HK-2 (cell line): Measurements from ENCODE around the gene CAPN8.

ENCODE experiments used
- DNase-seq: peaks from one replicate; pipeline ENCODE4 v3.0.0-alpha.2; 2018; ENCODE audit not compliant: unreplicated experiment

The CAPN8 gene

DNA sequence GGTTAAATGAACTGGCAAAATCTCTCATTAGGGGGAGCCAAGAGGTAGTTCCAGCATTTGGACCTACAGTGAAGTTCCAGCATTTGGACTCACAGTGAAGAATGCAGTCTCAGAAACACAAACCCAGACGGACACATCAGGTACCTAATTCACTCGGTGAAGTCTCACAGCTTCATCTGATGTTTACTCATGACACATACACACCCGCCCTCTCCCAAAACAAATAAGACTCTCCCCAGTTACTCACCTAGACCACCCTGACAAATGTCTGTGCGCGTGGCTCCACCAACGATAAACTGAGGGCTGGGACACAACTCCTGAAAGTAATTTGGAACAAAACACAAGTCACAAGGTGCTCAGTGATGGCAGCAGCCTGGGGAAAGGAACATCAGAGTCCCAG lies 11.4 kb downstream of the CAPN8 start:
- DNase-seq, result no peak

DNA sequence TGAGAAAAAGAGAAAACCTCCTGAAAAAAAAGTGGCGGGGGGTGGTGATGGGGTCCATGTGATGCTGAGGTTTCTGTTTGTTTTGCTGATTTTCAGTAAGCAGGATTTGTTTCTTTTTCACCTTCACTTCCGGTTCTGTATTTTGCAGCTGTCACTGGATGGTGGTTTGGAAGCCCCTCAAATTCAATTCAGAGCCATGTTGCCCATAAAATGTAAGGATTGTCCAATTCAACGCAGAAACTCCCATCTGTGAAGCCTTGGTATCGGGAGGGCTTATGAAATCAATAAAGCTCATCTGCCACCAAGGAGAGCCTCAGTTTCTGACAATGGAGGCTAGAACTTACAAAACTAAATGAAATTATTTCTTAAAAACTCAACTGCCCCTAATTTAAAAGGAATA lies 12.1 kb downstream of the CAPN8 start:
- no peak for DNase-seq

DNA sequence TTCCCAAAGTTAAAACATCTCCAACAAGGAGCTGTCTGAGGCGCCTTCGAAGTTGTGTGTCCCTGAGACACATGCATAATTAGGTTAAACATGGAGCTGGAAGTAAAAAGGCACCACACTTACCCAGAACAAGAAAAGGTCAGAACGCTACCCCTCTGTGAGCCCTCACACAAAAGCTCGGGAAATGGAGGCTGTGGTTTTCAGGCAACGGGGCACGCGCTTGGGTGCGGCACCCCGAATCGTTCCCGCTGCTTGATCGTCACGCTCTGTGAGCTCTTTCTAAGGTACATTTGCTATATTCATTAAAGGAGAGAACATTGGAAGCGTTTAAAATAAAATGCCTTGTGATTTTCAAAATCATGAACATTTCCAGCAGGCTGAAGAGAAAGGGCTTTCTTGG lies 12.5 kb downstream of the CAPN8 start:
- no peak for DNase-seq

DNA sequence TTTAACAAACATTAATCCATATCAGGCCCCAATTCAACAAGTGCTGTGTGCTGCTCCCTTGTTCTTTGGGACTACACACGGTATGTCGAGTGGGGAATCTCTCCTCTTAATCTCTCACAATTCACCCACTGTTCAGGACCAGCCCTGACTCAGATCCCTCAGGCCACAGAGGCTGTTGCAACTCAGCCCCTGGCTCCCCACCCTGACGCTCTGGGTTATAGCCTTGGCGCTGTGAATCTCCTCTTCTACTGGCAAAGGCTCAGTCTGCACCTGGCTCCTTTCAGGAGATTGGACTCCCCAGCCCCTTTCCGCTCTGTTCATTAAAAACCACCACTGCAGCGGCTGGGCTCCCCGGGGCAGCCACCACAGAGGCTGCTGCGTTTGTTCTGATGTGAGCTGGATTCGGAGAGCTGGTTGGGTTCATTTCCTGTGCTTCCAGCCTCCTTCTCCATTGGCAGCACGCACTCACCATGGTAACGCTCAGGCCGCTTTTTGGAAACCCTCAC lies 13.0 kb downstream of the CAPN8 start:
- DNase-seq, result no peak

DNA sequence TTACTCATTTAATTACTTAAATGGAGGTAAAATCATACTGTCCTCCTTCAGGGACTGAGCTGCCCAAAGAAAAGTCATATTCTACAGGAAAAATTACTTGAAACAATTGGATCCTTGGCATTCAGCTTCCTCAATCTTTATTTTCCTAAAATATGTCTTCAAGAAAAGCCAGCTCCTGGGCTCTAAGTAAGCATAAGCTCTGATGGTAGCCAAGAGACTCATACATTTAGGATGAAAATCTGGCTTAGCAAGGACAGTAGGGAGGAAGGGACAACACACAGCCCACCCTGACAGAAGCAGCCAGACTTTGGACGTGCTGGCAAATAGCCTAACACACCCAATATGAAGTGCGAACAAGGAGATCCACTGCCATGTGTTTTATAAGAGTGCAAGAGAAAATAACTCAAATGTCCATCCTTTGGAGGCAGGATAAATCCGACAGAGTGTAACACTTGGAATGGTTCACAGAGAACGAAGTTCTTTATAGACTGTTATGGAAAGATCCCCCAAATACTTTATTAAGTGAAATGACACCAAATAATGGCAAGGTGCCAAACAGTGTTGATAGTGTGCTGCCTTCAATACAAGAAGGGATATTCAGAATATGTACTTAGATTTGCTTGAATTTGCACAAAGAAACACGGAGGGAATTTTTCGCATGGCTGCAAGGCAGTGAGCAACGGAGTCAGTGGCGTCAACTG lies 14.1 kb downstream of the CAPN8 start:
- DNase-seq, result no peak

DNA sequence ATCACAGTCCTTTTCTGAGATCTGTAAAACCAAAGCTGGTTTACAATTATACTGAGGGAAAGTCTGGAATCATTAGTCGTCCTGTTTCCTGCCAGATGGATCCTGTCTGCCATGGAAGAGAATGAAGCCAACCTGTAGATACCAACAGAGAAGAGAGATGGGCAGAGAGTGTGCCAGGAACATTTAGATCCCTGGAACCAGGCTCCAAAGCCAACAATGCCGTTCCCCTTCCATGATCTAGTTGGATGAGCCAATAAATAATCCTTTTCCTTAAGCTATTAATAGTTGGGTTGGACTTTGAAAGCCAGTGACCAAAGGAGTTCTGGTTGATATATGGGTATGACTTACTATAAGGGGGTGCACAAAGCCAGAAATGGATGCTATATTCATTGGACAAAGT lies 15.0 kb downstream of the CAPN8 start:
- DNase-seq, result no peak

DNA sequence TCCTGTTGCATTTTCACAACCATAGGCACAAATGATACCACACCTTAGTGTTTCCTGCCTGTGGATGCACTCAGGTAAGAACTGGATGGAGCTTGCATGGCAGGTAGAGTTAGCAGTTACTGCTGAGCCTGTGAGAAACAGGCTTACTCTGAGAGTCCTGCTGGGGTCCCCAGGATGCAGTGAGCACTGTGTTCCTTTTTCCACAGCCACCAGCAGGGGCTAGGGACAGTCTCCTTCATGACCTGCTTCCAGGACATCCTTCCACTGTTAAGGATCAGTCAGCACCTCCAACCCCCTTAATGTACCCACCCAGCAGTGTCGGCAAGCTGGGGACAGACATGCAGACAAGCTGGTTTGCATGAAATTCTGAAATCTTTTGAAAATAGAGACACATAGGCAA lies 16.3 kb downstream of the CAPN8 start:
- DNase-seq, result no peak

DNA sequence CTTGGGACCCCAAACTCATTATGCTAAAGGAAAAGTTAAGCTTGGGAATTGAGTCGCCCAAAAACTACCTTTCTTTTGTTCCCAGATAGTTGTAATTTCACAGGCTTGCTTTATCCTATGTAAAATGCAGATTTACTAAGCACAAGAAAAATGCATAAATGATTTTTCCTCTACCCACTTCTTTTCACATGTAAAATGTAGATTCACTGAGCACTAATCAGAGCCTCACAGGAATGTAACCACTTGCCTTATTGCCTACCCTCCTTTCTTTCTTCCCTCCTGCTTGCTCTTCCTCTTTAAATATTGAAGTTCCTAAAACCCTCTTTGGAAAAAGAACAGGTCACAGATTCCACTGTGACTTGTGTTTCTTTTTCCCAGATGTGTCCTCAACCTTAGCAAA lies 18.3 kb downstream of the CAPN8 start:
- no peak for DNase-seq

DNA sequence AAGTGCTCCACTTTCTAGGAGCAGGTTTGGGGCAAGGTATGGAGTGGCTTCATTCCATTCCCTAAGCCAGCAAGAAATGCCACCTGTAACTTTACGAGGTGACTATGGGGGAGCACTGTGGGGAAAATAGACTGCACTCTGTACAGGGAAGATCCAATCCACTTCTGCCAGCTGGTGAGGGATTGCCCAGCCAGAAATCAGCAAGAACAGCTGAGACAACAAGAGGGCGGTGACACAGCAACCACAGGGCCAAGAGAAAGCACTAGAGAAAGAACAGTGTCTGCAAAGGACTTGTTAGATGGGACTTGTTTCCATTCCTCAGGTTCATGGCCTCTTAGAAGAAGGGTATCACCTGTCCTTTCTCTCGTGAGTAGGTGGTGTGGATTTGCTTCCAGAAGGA lies 19.6 kb downstream of the CAPN8 start:
- no peak for DNase-seq

DNA sequence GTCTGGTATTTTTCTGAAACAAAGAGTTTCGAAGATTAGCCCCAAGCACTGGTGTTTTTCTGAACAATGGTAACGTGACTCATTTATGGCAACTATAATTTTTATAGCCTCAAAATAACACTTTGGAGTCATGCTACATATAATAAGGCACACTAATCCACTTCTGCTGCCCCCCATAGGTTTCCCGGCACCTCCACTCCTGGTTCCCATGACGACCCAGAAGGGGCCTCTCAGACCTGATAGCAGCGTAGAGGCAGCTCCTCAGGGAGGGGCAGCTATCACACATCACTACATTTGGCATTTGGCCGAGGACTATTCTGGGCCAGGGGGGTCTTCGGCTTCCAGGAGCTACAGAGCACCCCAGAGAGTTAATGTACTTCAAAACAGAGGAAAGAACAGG lies 23.3 kb downstream of the CAPN8 start:
- DNase-seq, result no peak

DNA sequence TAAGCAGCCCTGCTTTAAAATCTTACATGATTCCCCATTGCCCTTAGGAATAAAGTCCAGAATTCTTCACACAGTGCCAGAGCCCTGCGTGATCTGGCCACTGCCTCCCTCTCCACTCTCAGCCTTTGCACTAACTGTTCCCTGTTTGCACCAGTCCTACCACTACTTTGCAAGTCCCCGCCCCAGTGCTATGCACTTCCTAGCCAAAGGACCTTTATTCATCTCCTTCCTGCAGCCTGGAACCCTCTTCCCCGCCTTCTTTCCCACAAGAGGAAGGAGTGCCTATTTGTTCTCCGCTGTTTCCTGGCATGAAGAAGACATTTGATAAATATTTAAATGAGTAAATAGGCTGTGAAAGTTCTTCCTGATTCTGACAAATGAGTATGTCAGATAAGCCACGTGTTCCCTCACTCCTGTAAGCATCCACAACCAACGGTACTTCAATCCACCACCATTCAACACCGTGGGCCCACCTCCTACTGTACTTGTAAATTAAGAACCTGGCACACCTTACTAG lies 23.9 kb downstream of the CAPN8 start:
- no peak for DNase-seq

DNA sequence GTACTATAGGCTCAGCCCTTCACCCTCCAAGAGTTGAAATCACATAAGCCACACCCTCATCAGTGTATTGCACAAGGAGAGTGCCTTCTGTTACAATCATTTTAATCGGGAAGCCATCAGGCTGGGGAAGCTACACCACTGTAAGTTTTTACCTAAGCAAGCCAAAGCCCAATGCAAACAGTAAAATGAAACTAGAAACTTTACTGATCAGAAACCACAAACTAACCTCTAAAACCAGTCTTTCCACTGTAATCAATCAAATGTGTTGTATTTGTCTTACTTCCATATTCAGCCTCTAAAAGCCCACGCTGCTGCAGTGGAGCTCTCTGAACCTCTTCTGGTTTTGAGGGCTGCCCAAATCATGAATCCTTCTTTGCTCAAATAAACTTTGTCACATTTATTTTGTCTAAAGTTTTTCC lies 26.2 kb downstream of the CAPN8 start:
- DNase-seq, result no peak

DNA sequence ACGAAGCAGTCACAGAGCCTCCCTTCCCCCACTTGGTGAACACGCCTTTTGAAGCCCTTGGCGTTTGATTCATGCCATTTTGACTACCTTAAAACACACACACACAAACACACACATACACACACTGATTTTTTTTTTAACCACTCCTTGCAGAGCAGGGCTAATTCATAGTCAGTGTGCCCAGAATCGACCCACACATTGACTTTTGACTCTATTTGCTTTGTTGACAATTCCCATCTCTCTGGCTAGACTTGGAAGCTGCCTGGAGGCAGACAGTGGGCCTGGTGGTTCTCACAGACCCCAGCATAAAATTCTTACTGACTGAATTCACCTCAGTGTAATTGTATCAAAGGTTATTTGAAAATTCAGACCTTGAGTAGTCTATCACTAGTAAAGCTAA lies 30.3 kb downstream of the CAPN8 start:
- DNase-seq, result no peak

DNA sequence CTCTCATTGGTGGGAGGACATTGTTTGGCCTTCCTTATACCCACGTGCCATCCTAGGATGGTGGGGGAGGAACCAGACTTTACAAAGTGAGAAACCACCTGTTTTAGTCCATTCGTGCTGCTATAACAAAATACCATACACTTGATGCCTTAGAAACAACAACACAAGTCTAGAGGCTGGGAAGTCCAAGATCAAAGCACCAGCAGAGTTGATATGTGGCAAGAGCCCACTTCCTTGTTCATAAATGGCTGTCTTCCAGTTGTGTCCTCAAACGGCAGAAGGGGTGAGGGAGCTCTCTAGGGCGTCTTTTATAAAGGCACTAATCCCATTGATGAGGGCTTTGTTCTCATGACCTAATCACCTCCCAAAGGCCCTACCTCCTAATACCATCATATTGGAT lies 31.1 kb downstream of the CAPN8 start:
- DNase-seq, result no peak

DNA sequence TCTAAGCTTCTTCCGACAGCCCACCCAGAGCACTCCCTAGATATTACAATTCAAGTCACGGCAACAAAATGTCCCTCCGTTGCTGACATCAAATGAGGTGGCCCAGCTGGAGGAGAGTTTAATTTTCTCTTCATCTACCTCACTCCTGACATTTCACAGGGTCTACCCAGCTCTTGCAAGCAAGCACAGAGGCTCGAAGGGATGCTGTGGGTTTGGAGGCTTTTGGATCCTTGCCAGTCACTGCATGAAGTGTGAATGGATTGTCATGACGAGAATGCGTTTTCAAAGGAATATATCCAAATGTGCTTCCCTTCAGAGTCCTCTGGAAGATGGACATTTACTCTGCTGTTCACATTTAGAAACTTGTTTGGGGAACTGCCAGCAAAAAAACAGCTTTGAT lies 33.5 kb downstream of the CAPN8 start:
- DNase-seq, result no peak

DNA sequence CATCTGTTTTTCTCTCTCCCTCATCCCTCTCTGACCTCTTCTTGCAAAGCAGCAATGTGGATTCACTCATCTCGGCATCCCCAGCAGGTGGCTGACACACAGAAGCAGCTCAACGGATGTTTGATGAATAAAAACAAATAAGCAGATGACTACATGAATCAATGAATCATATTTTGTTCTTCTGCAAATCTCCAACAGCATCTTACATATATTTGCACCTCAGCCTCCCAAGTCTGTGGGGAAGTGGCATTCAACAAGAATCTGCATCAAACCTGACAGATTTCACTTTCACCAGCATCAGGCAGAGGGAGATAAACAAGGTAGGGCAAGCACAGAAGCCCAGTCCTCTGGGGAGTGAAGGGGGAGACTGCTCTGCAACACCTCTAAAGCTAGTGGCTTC lies 34.0 kb downstream of the CAPN8 start:
- no peak for DNase-seq

DNA sequence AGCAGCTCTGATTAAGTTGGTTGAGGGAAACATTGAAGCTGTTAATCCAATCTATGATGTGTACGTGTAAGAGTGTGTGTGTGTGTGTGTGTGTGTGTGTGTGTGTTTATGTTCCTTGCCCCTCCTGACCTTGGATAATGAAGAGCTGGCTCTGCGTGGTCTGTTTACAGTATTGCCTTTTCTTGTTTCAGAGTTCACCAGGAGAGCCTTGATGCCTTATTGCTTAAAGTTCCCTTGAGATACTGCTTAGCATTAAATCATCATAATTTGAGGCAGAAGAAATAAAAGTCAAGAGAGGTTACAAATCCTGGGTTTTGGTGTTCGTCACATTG lies 36.4 kb downstream of the CAPN8 start:
- no peak for DNase-seq

DNA sequence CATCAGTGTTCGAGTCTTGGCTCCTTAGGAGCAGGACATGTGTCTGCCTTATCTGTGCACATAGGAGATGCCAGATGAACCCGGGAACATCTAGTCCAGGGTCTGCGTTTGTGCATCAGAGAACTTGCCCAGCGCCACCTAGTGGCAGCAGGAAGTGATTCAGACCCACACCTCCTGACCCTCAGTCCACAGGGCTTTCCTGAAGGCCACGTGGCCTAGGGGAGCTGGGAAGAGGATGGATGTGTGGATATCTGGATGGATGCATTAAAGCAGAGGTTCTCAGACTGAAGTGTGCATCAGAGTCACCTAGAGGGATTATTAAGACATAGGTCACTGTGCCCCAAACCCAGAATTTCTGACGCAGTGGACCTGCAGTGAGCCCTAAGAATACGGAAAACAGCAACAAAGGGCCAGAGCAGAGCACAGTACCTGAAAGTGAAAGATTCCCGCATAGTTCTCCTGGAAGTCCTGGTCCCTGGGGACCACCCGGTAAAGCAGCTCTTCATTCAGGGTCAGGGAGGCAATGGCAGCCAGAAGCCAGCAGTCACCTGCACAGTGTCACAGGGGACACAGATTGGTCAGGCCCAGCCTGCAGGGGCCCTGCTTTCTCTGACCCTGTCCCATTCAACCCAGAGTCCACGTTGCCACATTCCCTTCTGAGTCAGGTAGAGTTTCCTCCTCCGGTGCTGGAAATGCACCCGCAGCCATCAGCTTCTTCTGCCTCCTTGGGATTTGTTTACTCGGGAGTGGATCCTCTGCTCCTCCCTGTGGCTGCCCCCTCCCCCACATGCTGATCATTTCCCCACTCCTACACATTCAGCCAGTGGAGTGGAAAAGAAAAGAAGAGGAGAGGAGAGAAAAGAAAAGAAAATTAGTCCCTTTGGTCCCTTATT lies 37.0 kb downstream of the CAPN8 start:
- peak; percentile 43 for DNase-seq

DNA sequence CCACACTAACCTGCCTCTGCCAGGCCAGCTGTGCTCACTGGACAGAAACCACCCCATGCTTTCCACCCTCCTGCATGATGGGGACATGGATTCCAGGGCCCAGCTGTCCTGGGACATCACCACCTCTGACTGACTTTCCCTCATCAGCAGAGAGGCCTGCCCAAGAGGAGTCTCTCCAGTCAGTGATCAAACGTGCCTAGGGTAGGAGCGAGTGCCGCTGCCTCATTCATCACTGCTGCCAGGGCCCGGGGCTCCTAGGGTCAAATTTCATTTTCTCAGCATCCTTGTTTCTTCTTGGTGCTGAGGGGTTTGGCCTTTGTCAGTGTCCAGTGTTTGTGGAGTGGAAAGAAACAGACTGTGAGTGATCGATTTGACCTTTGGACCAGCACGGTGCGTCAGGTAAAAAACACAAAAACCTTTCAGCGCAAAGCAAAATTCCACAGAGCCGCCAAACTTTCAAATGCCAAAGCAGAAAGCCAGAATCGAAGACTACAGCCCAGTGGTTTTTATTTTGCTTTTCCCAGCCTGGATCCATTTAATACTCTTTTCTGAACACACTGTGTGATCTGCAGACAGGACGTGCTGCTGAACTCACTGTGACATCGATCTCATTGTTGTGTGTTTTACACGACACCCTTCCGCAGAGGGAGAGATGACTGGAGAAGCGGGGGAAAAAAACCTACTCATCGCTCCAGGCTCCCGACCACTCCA lies 43.2 kb downstream of the CAPN8 start:
- no peak for DNase-seq

DNA sequence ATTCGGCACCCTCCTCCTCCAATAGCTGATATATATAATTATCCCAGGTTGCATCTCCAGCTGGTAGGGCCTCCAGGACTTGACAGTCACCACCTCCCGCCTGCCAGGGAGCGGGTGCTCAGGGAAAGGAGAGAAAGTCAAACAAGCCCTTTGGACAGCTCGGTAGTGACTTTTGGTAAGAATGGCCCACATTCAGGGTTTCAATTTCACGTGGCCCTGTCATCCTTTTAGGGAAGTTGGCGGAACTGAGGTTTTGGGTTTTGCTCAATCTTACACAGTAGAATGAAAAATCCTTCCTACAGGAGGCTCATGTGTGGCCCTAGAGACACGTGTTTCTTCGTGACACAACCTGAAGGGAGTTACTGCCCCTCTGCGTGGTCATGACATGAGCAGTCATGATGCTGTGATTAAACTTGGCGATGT lies 44.2 kb downstream of the CAPN8 start:
- DNase-seq, result no peak

DNA sequence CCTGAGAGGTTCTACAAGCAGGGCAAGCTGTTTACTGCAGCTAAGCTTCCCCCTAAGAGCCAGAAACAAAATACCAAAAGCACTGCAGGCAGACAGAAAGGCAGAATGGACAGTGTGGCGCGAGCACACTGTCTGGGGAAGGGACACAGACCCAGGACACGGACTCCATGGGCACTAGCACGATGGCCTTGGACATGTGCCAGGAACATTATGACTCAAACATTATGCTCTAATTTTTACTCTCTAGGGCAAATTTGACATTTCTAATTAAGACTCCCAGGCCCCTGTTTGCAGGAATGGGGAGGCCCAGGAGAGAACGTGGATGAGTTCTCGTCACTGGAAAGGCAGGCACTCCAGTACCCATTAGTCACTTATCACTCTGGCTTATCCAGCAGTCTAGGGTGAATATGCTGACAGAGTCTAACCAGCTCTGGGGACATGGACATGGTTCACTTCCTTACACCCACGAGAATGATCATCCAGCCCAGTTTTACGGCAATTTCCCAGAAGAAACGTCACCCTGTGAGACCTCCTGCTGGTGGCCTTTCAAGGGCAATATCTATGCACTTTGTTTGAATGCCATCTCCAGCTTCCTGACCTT lies 45.1 kb downstream of the CAPN8 start:
- DNase-seq, result peak; percentile 11

DNA sequence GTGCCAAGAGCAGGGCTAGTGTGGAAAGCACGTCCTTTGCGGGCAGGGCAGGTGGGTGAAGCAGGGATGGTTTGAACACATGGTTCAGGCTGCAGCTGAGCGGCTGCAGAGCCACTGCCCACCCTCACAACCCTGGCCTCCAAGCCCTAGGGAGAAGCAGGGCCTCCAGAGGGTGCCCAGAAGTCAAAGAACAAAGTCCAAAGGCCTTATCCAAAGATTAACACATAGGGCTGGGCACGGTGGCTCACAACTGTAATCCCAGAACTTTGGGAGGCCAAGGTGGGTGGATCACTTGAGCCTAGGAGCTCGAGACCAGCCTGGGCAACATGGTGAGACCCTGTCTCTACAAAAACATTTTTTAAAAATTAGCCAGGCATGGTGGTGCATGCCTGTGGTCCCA lies 46.8 kb downstream of the CAPN8 start:
- no peak for DNase-seq
